Jurkat, Clone E6-1 (cell line): ENCODE results near the gene ANAPC16.
"Not testable (repeated sequence)": the region's sequence is repeated elsewhere in the genome, so short reads cannot be mapped to it uniquely, and the experiment has no call there.

ENCODE experiments used
- DNase-seq: peaks from one replicate; pipeline ENCODE4 v3.0.0-alpha.2; 2011; ENCODE audit warnings: low read depth, low spot score
- H3K4me3 ChIP-seq: 2 replicates; pipeline ENCODE4 v1.5.1; 2011; ENCODE audit warnings: mild to moderate bottlenecking, low read length, control low read depth, moderate library complexity

ANAPC16 gene

DNA sequence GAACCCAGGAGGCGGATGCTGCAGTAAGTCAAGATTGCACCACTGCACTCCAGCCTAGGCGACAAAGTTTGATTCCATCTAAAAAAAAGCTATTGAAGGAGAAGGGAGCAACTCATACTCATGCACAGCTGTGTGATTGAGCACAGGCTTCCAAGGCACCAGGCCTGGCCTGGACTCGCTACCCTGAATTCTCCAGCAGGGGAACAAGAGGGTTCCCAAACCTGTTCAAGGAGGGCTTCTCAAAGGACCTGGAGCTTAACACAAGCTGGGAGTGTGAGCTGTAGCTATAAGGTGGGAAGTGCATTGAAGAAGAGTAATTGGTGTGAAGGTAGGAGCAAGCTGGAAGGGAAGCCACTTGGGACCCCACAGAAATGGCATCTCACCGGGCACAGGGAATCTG, 42.8 kb downstream of the ANAPC16 start:
- DNase-seq: no peak
- no peak overlapping the region for H3K4me3 ChIP-seq

DNA sequence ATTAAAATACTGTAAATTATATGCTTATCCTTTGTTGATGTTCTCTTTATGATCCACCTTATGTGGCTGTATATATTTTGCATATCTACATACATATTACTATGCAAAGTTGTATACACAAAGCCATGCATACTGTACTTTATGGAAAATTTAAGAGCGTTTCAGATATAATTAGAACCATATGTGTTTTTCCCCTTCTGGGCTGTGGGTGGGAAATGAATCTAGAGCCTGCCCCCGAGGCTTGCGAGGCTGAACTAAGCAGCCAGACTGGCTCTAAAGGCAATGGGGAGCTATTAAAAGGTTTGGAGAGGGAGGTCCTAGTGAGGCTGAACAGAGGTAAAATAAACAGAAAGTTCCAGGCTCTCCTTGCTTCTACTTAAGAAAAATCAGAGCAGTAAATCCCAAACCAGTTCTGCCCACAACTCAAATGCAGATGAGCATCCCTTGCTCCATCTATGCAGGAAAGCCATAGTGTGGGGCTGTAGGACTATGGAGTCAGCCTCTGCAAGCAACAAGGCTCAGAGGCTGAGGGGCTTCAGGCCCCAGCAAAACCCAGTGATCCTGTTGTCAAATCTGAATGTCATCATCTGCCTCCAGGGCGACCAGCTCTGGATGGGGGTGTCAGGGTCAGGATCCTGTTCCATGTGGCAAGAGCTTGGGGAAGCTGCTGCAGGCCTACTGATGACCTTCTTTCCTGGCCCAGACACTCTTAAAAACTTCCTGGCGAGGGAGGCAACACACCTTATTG, 43.9 kb downstream of the ANAPC16 start:
- no peak overlapping the region for H3K4me3 ChIP-seq
- DNase-seq: no peak

DNA sequence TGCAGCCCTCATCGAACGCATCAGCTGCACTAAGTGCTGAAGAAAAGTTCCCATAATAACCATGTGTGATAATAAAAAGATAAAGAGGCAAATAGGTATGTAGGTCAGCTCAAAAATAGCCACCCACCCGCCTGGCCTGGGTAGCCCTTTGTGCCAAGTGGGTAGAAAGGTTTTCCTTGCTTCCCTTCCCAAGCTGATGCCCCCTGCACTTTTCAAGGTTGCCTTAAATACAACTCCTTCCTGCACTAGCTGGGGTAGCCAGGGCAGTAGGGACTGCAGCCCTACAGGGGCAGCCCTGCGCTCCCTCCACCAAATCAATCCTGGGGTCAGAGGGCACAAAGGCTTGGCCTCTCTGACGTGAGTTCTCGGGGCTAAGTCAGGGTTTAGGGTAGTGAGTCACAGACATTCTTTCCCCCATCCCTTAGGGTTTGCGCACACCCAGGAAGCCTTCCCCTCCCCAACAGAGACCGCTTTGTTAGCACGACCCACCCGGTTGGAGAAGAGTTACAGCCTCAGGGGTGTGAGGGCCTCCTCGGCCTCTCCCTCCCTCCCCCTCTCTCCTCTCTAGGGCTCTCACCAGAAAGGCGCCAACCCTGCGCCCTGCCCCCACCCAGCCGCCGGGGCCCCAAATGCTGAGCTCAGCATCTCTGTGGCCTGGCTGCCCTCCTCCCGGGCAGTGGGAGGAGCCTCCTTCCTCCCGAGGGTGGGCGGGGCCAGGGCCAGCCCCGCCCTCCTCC, 44.6 kb downstream of the ANAPC16 start:
- H3K4me3 ChIP-seq: peak overlapping the region; percentile 45
- no peak for DNase-seq

DNA sequence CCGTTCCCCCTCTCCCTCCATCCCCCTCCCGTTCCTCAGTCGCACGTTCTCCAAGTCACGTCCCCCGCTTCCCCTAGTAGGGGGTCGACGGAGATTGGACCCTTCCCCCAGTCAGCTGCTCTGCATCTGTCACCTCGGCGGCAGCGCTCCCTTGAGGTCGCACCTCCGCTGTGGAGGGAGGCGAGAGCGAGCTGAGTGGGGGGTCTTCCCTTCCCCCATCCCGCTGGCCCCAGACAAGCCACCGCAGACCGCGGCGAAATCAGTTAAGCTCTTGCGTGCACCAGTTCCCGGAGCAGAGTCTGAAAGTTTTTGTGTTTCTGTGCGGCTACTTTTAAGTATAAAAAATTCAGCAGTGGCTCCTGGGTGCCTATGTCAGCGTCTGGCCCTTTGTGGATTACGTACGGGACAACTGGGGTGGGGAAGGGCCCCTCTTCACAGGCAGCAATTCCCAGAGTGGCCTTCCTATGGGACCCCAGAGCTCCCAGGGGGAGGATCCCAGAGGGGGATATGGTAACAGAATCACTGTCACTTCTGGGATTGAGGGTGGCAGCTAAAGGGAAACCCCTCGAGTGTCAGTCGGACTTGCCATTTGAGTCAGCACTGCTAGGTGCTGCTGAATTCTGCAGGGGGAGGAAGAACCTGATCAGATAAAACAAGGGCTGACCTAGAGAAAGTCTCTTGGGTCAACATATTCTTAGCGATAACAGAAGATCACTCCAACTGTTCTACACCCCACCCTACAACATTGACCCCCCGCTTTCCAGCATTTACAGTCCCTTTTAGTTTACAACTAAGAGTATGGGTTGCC, 45.4 kb downstream of the ANAPC16 start:
- DNase-seq: peak; percentile 75
- H3K4me3 ChIP-seq: peak overlapping the region; percentile 45

DNA sequence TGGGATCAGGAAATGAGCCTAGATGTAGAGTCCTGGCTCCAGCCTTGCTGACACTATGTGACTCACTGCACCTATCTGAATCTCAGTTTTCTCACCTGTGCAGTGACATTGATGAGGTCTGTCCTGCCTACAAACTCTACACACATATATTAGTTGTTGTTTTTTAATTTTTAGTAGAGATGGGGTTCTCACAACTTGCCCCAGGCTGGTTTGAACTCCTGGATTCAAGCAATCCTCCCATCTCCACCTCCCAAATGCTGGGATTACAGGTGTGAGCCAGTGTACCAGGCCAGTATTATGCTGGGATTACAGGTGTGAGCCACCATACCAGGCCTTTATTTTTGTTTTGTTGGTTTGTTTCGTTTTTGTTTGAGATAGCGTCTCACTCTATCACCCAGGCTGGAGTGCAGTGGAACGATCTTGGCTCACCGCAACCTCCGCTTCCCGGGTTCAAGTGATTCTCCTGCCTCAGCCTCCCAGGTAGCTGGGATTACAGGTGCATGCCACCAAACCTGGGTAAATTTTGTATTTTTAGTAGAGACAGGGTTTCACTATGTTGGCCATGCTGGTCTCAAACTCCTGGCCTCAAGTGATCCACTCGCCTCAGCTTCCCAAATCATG, 46.1 kb downstream of the ANAPC16 start:
- DNase-seq: no peak
- no peak overlapping the region for H3K4me3 ChIP-seq

DNA sequence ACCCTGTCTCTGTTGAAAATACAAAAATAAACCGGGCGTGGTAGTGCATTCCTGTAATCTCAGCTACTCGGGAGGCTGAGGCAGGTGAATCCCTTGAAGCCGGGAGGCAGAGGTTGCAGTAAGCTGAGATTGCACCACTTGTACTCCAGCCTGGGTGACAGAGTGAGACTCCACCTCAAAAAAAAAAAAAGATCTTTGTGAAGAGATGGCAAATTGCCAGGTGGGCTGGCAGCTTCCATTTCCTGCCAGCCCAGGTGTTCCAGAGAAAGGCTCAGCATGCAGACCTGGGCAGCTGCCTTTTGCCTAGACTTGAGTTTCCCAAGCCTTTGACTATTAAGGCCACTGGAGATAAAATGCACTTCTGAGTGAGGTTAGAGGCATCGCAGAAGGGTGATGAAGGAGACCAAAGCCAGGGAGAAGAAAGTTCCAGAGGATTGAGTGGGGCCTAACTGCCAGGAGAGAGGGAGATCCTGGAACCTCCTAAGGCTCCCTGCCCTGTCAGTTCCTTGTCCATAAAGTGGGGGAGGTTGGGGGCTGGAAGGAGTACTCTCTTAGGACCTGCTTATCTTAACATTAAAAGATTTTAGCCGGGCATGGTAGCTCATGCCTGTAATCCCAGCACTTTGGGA, 47.9 kb downstream of the ANAPC16 start:
- DNase-seq: peak; percentile 93
- H3K4me3 ChIP-seq: no peak overlapping the region

DNA sequence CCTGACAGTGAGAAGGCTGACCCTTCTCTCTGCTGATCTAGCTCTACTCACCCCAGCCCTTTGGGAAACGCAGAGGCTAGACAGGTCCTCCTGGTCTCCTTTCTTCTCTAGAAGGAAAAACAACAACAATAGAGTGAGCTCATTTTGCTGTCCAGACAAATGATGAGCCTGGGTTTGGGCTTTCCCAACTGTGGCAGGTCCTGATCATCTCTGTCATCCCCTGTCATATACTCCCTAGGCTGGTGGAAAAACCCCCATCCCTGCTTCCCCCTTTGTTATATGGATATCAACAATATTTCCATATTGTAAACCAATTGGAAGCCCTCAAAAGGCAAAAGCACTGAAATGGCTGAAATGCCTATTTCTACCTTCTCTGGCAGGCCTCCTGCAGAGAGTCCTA, 48.7 kb downstream of the ANAPC16 start:
- DNase-seq: no peak
- H3K4me3 ChIP-seq: no peak overlapping the region

DNA sequence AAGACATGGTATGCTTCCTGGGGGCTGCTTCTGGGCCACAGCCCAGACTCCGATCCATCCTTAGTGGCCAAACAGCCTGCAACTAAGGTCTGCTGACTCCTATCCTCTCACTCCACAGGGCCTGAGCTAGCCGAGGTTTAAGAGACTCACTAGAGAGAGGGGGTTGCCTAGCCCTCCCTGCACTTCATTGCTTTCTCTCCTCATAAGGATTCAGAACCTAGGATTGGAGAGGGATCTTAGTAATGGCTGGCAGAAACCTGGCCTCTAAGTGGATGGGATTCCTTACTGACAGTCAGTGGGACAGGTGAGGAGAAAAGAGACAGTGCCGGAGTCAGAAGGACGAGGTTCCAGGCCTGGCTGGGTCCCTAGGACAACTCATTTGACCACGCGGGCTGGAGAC, 49.7 kb downstream of the ANAPC16 start:
- H3K4me3 ChIP-seq: no peak overlapping the region

DNA sequence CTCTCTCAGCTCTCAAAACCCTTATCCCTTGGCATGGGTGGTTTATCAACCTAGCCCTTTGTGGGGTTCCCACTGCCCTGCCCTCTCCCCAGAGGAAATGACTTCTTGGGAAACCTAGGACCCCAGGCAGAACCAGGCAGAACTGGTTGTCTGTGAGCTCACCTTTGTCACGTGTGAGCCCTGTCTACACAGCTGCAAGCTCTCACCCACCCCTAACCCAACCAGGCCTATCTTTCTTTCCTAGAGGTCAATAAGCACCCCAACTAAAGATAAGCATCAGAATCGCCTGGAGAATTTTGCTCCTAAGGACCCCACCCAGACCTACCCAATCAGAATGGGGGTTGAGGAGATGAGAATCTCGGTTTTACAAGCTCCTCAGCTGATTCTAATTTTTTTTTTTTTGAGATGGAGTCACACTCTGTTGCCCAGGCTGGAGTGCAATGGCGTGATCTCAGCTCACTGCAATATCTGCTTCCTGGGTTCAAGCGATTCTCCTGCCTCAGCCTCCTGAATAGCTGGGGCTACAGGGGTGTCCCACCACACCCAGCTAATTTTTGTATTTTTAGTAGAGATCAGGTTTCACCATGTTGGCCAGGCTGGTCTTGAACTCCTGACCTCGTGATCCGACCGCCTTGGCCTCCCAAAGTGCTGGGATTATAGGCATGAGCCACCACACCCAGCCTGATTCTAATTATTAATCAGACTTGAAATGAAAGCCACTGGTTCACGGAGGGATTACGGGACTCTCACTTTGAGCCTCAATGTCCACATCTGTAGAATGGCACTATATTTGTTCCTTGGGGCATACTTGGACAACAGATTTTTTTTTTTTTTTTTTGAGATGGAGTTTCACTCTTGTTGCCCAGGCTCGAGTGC, 50.4 kb downstream of the ANAPC16 start:
- no peak overlapping the region for H3K4me3 ChIP-seq
- no peak for DNase-seq

More for the DNA sequence above, 49.7 kb downstream of the ANAPC16 start:
- DNase-seq: no peak

DNA sequence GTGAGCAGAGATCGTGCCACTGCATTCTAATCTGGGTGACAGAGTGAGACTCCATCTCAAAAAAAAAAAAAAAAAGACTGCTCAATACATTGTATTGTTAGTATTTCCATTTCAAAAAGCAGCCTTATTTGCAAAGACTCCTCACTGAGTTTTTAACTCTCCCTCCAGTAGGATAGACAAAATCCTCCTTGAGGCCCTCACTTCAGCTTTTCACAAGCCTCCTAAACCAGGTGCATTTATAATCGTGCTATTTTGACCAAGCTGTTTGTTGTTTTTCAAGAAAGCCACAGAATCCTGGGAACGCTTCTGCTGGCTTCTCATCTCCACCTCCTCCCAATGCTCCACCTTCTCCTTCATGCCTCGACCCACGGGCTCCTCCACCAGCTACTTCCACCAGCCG, 51.6 kb downstream of the ANAPC16 start:
- no peak for DNase-seq
- H3K4me3 ChIP-seq: no peak overlapping the region

DNA sequence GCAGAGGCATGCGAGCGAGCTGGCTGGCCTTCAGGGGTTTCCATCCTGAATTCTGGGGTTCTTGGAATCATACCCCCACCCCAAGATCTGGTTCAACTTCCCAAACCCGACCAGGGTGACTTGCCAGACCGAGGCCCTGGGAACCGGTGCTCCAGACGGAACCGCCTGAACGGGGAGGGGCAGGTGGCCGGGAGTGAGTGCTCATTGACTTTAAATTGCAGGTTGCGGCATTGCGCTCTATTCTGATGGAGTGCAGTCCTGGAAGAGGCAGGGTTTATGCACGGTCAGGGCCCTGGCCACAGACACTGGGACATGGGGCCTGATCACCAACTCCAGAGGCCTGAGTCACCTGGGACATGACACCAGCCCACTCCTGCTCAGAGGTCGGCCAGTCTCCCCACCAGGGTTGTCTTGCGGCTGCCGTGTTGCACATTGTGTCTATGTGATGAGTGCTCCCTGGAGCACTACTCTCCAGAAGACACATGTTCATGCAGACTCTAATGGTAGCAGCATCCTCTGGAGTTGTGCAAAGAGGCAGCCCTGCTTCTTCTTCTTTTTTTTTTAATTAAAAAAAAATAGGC, 52.1 kb downstream of the ANAPC16 start:
- no peak overlapping the region for H3K4me3 ChIP-seq
- DNase-seq: no peak

DNA sequence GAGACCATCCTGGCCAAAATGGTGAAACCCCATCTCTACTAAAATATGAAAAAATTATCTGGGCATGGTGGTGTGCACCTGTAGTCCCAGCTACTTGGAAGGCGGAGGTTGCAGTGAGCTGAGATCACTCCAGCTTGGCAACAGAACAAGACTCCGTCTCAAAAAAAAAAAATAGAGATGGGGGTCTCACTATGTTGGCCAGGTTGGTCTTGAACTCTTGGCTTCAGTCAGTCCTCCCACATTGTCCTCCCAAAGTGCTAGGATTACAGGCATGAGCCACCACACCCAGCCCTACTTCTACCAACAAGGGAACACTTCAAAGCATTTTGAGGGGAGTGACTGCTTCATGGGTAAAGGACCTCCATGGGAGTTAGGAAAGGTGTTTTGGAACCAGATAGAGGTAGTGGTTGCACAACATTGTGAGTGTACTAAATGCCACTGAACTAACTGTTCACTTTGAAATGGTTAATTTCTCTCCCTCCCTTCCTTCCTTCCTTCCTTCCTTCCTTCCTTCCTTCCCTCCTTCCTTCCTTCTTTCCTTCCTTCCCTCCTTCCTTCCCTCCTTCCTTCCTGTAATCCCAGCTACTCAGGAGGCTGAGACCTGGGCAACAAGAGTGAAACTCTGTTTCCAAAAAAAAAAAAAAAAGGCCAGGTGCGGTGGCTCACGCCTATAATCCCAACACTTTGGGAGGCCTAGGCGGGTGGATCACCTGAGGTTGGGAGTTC, 52.8 kb downstream of the ANAPC16 start:
- DNase-seq, H3K4me3 ChIP-seq: not testable (repeated sequence)

DNA sequence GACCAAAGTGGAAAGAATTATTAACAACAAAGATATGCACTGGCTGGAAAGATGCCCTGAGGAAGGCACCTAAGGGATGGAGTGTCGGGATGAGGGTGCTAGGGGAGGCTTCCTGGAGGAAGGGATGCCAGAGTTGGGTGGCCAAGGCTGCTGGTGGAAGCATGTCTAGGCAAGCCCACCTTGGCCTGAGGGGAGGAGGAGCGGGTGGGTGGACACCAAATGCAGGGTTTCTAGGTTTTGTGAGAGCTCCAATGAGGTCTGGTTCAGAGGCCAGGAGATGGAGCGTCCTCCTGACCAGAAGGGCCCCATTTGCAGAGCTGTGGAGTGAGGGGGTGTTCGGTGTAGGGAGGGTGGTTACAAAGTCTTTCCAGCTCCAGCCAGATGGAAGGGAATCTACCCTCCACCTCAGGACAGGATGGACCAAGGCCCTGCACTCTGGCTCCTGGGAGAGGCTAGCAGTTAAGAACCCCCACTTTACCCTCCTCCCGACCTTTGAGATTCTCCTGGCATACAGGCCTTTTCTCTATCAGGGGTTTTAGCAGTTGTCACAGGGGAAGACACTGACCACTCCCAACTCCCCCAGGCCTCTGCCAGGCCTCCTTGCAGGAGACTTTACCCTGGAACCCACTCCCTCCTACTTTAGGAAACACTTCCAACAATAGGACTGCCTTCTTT, 54.9 kb downstream of the ANAPC16 start:
- DNase-seq: no peak
- H3K4me3 ChIP-seq: no peak overlapping the region

DNA sequence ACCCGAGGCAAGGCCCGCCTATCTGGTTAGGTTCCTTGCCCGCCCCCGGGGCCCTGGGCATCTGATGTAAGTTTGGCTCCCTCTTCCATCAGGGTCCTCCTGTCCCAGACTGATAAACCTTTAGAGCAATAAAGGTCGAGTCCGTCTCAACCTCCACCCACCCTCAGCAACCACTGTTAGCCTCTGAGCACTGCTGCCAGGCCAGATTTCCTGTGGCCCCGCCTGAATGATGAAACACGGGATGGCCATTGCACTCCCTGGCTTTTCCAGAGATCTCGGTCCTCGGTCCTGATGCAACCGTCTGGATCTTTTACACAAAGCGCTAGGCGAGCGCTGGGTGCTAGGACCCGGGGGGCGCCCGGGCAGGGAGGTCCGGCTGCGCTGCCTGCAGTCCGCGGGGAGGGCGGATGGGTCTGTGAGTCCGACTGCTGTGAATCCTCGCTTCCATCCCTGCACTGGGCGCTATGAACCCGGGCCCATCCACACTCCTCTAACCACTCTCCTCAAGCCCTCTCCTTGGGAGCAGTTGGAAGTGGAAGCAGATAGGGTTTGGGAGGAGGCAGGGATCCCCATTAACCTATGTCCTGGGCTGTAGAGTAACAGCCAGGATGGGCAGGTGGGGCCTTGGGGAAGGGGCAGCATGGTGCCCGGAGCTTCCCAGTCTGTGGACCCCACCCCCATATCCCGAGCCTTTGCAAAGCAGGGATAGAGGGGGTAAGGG, 57.0 kb downstream of the ANAPC16 start:
- no peak for DNase-seq
- H3K4me3 ChIP-seq: peak overlapping the region; percentile 99

DNA sequence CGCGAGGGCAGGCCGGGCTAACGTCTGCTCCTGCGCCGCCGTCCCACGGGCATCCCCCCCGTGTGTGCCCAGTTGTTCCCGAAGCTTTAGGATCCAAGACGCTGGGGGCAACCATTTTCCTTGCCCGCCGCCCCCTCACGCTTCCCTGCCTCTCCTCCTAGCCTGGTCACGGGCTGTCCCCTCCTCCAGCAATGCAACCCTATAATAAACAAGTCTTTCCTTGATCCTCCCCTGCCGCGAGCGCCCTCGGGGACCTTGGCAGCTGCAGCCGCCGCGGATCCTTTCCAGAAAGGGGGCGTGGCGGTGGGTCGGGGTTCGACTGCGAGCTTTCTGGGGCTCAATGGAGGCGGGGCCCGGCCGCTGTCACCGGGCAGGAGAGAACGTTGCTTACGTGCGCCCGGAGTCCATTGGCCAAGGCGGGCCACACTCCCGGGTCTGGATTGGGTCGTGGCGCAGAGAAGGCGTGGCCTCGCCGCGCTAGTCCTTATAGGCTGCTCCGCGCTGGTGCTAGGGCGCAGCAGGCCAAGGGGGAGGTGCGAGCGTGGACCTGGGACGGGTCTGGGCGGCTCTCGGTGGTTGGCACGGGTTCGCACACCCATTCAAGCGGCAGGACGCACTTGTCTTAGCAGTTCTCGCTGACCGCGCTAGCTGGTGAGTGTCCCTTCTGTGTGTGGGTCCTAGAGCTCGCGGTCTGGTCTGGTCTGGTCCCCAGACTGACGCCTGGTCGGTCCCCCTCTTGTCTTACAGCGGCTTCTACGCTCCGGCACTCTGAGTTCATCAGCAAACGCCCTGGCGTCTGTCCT, 57.8 kb downstream of the ANAPC16 start, which contains the start of gene DDIT4:
Gene DDIT4 (plus strand): TSS at position 515 of the 803 bp plus-strand sequence. CDS start 293 bp downstream, outside the sequence.
- peak; percentile 98 for DNase-seq
- peak within 1 kb of the TSS; percentile 99 for H3K4me3 ChIP-seq
